IPS DF 6.9 (cell line): ENCODE results near the gene ADCY10.

Source experiments
- DNase-seq: peaks from one replicate; pipeline ENCODE4 v3.0.0-alpha.2; 2013; ENCODE audit warnings: low read depth, low spot score
- H3K27ac ChIP-seq: one replicate; pipeline ENCODE4 v1.5.1; 2013; ENCODE audit warnings: low read length, control low read depth
- H3K27me3 ChIP-seq: 2 replicates; pipeline ENCODE4 v1.6.1; 2013; ENCODE audit warnings: mild to moderate bottlenecking, low read length; ENCODE audit not compliant: control insufficient read depth, insufficient read depth
- H3K36me3 ChIP-seq: 2 replicates; pipeline ENCODE4 v1.6.1; 2013; ENCODE audit warnings: low read length; ENCODE audit not compliant: control insufficient read depth, insufficient read depth
- H3K4me1 ChIP-seq: 2 replicates; pipeline ENCODE4 v1.6.1; 2013; ENCODE audit warnings: low read length; ENCODE audit not compliant: control insufficient read depth, insufficient read depth
- H3K4me3 ChIP-seq: 2 replicates; pipeline ENCODE4 v1.5.1; 2013; ENCODE audit warnings: mild to moderate bottlenecking, low read length
- H3K9me3 ChIP-seq: 2 replicates; pipeline ENCODE4 v1.6.1; 2013; ENCODE audit warnings: low read length, inconsistent platforms; ENCODE audit not compliant: control insufficient read depth, insufficient read depth
- WGBS: extraction: QIAGEN DNeasy Blood & Tissue Kit; methylation state at CpG from one replicate; pipeline ENCODE4 v1.1.7; 2013; ENCODE audit warnings: mixed read lengths, missing lambda C conversion rate; ENCODE audit not compliant: insufficient read length, insufficient coverage; 5-methylcytosine and 5-hydroxymethylcytosine counted together

Gene ADCY10

DNA sequence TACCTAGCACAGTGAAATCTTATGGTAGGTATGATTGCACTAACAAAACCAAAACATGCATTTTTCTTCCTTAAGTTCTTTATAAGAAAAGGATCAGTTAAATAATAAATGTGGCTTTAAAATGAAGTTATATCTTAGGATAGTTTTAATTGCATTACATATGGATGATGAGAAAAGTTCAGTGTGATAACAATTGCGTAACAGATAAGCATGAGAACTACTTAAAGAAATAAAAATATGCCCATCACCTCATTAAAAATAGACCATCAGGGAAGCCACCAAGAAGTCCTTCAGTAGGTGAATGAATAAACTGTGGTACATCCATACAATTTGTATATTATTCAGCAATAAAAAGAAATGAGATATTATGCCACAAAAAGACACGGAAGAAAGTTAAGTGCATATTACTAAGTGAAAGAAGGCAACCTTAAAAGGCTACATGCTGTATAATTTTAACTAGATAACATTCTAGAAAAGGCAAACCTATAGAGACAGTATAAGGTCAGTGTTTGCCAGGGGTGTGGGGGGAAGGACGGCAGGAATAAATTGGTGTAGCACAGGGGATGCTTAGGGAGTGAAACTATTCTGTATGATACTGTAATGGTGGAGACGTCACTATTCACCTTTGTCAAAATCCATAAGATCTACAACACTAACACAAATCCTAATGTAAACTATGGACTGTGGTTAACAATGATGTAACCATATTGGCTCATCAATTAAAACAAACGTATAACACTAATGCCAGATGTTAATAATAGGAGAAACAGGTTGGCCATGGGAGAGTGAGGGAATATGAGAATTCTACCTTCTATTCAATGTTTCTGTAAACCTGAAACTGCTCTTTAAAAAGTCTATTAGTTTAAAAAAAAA, 149.2 kb downstream of the ADCY10 start:
- Histone ChIP-seq H3K27me3 (no peaks in the 10 kb centered on the region), H3K36me3 (no peaks in the 10 kb centered on the region), H3K27ac (no peak overlapping the region), H3K9me3 (no peaks in the 10 kb centered on the region), H3K4me1 (no peaks in the 10 kb centered on the region), H3K4me3 (no peak overlapping the region)
- WGBS: no CpG with 5 or more reads among the region's 5 CpGs
- DNase-seq: no peak

DNA sequence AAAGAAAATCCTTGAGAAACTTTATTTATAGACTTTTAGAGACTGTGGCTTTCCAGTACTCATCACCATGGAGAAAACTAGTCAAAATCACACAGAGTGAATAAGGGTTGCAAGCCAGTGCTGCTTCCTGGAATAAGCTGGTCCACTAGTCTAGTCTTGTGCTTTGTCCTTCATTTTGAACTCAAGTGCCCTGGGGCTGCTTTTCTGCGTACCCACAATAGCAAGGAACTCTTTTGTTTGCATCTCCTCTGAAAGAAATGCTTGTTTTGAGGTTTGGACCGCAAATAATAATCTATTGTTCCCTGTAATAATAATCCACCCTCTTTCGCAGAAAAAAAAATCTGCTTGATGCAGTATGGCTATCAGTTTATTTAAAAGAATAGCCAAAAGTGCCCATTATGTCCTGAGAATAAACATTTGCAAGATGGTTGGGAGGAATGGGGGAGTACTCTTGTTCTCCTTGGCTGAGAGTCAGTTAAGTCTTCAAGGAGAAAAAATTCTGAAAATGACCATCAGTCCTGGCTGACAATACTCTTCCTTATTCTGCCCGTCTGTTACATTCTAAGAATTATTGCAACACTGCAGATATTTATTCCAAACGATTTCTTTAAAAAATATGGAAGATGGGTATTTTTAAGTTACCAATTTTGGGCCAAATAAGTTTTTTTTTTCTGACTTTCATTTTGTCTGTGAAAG, 150.3 kb downstream of the ADCY10 start:
- Histone ChIP-seq H3K27me3 (no peaks in the 10 kb centered on the region), H3K9me3 (no peaks in the 10 kb centered on the region), H3K27ac (no peak overlapping the region), H3K4me3 (no peak overlapping the region), H3K36me3 (no peaks in the 10 kb centered on the region), H3K4me1 (peaks cover 3% of the 10 kb centered on the region)
- no peak for DNase-seq
- WGBS: no CpG with 5 or more reads among the region's 5 CpGs

DNA sequence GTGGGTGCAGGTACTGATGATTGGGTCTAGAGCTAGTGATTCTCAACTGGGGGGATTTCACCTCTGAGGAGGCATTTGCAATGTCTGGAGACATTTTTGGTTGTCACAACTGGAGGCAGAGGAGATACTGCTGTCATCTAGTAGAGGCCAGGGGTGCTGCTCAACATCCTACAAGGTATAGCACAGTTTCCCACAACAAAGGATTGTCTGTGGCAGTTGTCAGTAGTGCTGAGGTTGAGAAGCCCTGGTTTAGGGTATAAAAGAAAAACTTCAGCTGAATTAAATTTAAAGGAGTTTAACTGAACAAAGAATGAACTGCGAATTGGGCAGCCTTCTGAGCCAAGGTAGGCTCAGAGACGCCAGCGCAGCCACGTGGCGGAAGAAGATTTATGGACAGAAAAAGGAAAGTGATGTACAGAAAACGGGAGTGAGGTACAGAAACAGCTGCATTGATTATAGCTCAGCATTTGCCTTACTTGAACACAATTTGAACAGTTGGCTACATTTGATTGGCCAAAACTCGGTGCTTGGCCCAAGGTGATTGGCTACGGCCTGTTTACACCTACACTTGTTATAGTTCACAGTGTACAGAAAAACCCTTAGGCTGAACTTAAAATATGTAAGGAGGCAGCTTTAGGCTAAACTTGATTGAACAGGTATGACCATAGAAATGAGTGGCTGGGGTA, 151.7 kb downstream of the ADCY10 start:
- Histone ChIP-seq H3K27me3 (no peaks in the 10 kb centered on the region), H3K27ac (no peak overlapping the region), H3K36me3 (no peaks in the 10 kb centered on the region), H3K4me3 (no peak overlapping the region), H3K4me1 (peaks cover 3% of the 10 kb centered on the region), H3K9me3 (no peaks in the 10 kb centered on the region)
- no peak for DNase-seq
- no CpG with 5 or more reads among the region's 8 CpGs for WGBS

DNA sequence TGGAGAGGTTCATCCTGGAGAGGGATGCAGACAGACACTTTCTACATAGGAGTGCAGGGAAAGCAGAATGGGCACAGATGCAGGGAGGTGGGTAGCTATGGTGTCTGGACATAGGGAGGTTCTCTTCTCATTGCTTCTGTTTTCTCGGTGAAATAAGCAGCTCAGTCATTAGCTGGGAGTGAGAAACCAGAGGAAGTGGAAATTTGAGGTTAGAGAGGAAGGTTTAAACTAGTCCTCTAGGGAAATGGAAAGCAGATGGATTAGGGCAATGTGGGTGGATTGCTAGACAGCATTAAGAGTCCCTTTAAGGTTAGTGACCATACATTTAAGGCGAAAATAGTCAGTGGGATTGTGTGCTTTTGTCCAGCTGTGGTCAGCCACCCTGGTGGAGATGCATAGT, 152.5 kb downstream of the ADCY10 start:
- Histone ChIP-seq H3K27ac (no peak overlapping the region), H3K36me3 (no peaks in the 10 kb centered on the region), H3K4me1 (peaks cover 3% of the 10 kb centered on the region), H3K9me3 (no peaks in the 10 kb centered on the region), H3K27me3 (no peaks in the 10 kb centered on the region), H3K4me3 (no peak overlapping the region)
- DNase-seq: no peak
- no CpG with 5 or more reads among the region's 2 CpGs for WGBS
